Activated CD4-positive, alpha-beta T cell treated with anti-CD3 and anti-CD28 coated beads, Interleukin-2, amount 50 U/mL, for 16 hours (primary cell): ENCODE results near the gene KIF12.

Source experiments
- DNase-seq: peaks from one replicate; pipeline ENCODE4 v3.0.0-alpha.2; 2020

The KIF12 gene

GRCh38 chr9:114105236-114105635 is 6.1 kb upstream of the KIF12 start:
- no peak for DNase-seq

- DNase-seq = no peak
Observed at GRCh38 chr9:114102484-114102883, 3.4 kb upstream of the KIF12 start.

GRCh38 chr9:114100536-114100935 is 1.4 kb upstream of the KIF12 start:
- DNase-seq = no peak

- DNase-seq = no peak
Observed at GRCh38 chr9:114099669-114100270, 678 bp upstream of the KIF12 start.

- DNase-seq = no peak
Observed at GRCh38 chr9:114098021-114098935, 814 bp downstream of the KIF12 start.

- DNase-seq = no peak
Observed at GRCh38 chr9:114097613-114098020, 1.5 kb downstream of the KIF12 start.

- DNase-seq = no peak
Observed at GRCh38 chr9:114096866-114097612, 2.1 kb downstream of the KIF12 start.

GRCh38 chr9:114096041-114096511 is 3.0 kb downstream of the KIF12 start:
- no peak for DNase-seq

- no peak for DNase-seq
Observed at GRCh38 chr9:114094971-114095370, 4.1 kb downstream of the KIF12 start.

- no peak for DNase-seq
Observed at GRCh38 chr9:114093761-114094505, 5.2 kb downstream of the KIF12 start.

GRCh38 chr9:114093031-114093471 is 6.0 kb downstream of the KIF12 start:
- DNase-seq = no peak

GRCh38 chr9:114092336-114092735 is 6.8 kb downstream of the KIF12 start:
- no peak for DNase-seq

- no peak for DNase-seq
Observed at GRCh38 chr9:114091711-114092110, 7.4 kb downstream of the KIF12 start.

- no peak for DNase-seq
Observed at GRCh38 chr9:114090798-114091197, 8.3 kb downstream of the KIF12 start.

- no peak for DNase-seq
Observed at GRCh38 chr9:114089206-114089840, 9.8 kb downstream of the KIF12 start.

- DNase-seq = no peak
Observed at GRCh38 chr9:114088571-114089170, 10.4 kb downstream of the KIF12 start.

- no peak for DNase-seq
Observed at GRCh38 chr9:114087721-114088120, 11.4 kb downstream of the KIF12 start.

- DNase-seq = no peak
Observed at GRCh38 chr9:114086607-114087006, 12.5 kb downstream of the KIF12 start.

GRCh38 chr9:114086009-114086408 is 13.1 kb downstream of the KIF12 start:
- DNase-seq = no peak

GRCh38 chr9:114085387-114085789 is 13.7 kb downstream of the KIF12 start:
- no peak for DNase-seq

GRCh38 chr9:114084282-114085073 is 14.6 kb downstream of the KIF12 start:
- no peak for DNase-seq
